AG09319 (cell line): ENCODE results near the gene ETV3L.

Source experiments
- DNase-seq: peaks from one replicate; pipeline ENCODE4 v3.0.0-alpha.2; 2010; ENCODE audit warnings: low read depth; ENCODE audit errors: extremely low read depth
- TF ChIP-seq, protein P1 (sequence below): IDR thresholded peaks from 2 replicates; pipeline ENCODE4 v1.5.1; 2011; ENCODE audit warnings: low read depth, mild to moderate bottlenecking, inconsistent platforms, low read length, moderate library complexity

The ETV3L gene

DNA sequence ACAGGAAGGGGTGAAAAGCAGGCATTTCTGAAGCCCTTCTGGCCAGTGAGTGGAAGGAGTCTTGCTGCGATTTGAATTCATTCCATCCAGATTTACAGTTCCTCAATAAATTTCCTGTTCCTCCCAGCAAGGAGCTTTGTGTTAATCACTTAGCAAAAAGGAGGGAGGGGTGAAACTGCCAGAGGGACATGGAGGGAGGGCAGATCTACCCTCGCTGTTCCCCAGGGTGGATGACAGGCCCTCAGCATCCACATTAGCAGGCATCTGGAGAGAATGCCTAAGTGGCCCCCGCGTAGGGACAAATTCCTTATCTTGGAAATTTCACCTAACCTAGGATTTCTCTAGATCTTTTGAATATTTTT lies 37.4 kb upstream of the ETV3L start:
- DNase-seq: no peak
- TF ChIP-seq, protein P1, sequence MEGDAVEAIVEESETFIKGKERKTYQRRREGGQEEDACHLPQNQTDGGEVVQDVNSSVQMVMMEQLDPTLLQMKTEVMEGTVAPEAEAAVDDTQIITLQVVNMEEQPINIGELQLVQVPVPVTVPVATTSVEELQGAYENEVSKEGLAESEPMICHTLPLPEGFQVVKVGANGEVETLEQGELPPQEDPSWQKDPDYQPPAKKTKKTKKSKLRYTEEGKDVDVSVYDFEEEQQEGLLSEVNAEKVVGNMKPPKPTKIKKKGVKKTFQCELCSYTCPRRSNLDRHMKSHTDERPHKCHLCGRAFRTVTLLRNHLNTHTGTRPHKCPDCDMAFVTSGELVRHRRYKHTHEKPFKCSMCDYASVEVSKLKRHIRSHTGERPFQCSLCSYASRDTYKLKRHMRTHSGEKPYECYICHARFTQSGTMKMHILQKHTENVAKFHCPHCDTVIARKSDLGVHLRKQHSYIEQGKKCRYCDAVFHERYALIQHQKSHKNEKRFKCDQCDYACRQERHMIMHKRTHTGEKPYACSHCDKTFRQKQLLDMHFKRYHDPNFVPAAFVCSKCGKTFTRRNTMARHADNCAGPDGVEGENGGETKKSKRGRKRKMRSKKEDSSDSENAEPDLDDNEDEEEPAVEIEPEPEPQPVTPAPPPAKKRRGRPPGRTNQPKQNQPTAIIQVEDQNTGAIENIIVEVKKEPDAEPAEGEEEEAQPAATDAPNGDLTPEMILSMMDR: no peak

DNA sequence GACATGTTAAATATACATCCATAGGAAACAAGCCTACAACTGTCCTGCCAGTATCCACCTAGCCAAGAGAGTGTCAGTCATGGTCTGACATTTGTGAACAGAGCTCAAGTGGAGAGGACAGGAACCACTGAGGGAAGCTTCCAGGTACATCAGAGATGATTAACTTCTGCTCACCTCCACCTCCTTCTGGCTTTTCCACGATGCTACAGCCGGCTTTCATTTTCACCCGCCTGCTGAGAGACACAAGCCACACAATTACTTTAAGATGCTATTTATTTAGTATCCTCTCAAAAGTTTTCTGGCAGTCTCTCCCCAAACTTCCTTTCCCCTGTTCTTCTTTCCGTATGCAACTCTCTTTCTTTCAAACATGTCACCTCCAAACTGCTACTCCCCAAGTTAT lies 36.5 kb upstream of the ETV3L start:
- no peak for DNase-seq

DNA sequence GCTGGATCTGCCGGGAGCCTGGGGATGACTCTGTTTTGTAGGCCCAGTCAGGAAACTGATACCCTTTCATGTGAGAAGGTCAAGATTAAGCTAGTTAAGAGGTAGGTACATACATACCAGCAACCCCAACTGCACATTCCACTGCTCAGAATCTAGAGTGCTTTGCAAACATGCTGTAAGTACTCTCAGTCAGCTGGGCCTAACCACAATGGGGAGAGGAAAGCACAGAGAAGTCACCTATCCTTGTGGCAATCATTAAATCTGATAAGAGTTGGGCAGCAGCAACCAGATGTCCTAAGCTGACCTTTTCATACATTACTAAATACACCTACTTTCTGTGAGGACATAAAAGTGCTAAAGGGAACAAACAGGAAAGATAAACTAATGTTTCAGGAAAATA lies 36.0 kb upstream of the ETV3L start:
- DNase-seq: no peak
- TF ChIP-seq, protein P1: no peak

More for the DNA sequence above, 36.5 kb upstream of the ETV3L start:
- TF ChIP-seq, protein P1: no peak

DNA sequence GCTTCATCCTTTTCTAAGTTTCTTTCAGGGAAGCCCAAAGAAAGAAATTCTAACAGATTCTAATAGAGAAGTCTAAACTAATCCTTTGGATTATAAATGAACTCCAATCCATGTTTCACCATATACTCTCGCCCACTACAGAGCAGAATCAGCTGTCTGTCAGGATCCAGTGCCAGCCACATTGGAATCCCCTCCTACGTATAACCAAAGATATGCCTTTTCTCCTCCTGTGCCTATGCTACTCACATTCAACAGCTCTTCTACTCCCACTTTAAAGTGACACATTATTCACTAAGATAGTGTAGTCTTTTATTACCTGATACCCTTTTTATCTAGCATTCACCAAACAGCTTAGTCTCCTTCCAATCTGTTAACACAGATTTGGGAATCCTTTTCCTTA lies 35.5 kb upstream of the ETV3L start:
- TF ChIP-seq, protein P1: no peak
- DNase-seq: no peak

DNA sequence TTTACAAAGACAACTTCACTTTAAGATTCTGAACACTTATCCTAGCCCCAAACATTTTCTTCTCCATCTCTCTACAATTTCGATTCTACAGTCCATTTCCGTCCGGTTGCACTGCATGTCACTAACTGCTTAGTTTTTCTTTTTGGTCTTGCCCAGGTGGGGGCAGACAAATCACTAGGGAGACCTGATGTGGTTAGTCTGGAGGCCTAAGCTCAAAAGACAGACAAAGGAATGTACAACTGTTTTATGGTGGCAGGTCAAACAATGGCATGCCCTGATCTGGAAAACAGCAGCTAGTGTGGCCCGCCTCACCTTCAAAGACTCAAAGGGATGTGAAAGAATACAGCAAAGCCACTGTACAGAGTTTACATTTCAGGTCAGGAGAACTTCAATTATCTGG lies 34.8 kb upstream of the ETV3L start:
- TF ChIP-seq, protein P1: no peak
- DNase-seq: no peak

DNA sequence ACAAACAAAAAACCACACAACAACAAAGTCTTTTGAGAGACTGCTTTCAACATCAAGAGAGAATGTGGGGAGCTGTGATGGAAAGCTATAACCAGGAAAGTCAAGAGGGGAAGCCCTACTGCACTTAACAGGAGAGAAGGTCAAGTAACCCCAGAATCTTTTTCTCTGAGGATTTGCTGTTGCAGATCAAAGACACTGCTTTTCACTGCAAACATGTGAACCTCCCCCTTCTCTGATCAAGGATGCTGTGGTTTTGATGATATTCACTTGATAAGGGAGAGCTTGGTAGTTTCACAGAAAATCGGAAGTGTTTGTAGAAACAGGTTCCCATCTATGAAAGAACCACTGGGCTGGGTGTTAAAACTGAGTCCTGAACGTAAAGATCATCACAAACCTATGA lies 33.8 kb upstream of the ETV3L start:
- TF ChIP-seq, protein P1: no peak
- no peak for DNase-seq

DNA sequence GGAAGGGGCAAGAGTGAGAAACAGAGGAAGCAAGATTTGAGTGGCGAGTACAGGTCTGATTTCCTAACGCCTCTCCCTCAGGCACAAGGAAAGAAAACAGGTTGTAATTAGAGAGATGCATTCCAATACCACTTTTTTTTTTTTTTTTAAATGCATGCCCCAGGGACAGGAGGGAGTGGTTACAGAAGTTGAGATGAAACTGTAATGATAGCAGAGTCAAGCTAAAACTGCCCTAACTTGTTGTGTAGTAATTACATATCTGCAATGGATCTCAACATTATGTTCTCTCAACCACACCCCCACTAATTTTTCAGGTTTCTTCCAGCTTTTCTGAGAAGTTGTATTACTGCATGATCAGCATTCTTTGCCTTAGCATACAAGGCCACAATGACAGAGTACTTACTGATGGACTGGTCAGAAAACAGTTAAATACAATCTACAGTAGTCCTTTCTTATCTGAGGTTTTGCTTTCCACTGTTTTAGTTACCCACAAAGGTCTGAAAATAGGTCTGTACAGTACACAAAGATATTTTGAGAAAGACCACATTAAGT lies 33.1 kb upstream of the ETV3L start:
- DNase-seq: no peak
- TF ChIP-seq, protein P1: no peak
